GM18526 (cell line): ENCODE measurements around the gene PRKG1.

Experiments
- POLR2A ChIP-seq: IDR thresholded peaks from 3 replicates; pipeline ENCODE4 v1.6.1; 2011; ENCODE audit not compliant: insufficient read length; ENCODE audit errors: extremely low read depth

The PRKG1 gene

DNA sequence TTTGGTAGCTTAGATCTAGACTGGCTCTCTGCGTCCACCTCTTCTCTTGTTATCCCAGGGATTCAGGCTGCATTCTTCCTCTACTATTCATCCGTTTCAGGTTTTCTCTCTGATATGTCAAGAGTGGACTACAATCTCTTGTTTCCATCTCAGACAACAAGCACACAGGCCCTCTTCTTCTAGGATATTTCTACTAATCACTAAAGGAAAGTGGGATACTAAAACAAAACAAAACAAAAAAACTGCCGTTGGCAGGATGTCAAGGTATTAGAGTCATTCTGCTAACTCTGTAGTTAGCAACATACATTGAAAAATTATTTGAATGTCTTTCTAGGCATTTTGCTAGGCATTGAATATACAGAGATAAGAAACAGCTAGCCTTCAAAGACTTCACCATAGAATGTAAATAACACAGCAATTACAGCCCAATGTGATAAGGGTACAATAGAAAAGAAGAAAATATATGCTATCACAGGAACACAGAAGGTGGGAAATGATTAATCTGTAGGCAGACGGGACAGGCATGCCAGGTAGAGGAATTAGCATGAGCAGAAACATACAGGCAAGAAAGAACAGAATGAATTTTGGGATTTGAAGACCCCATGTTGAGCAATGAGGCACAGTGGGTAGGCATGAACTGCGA lies 414.6 kb downstream of the PRKG1 start:
- TF ChIP-seq POLR2A, result no peak

- no peak for TF ChIP-seq POLR2A
Measured at GRCh38 chr10:51498424-51498823, 424.1 kb downstream of the PRKG1 start.

- TF ChIP-seq POLR2A, result no peak
Measured at GRCh38 chr10:51501396-51501795, 427.1 kb downstream of the PRKG1 start.

- TF ChIP-seq POLR2A, result no peak
Measured at GRCh38 chr10:51502124-51502523, 427.8 kb downstream of the PRKG1 start.

- no peak for TF ChIP-seq POLR2A
Measured at GRCh38 chr10:51503378-51503777, 429.1 kb downstream of the PRKG1 start.

- no peak for TF ChIP-seq POLR2A
Measured at GRCh38 chr10:51507476-51507875, 433.2 kb downstream of the PRKG1 start.

- TF ChIP-seq POLR2A, result no peak
Measured at GRCh38 chr10:51508156-51508555, 433.9 kb downstream of the PRKG1 start.

DNA sequence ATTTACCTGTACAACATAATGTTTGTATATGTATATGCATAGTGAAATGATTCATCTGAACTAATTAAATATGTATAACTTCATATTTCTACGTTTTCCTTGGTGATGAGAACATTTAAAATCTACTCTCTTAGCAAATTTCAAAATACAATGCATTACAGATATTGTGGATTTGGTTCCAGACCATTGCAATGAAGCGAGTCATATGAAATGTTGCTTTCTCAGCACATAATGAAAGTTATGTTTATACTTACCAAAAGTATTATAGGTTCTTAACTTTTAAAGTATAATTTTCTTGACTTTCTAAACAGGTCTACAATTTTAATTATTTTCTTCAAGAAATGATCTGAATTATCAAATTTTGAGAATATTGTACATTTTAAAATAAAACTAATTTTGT lies 435.9 kb downstream of the PRKG1 start:
- no peak for TF ChIP-seq POLR2A

DNA sequence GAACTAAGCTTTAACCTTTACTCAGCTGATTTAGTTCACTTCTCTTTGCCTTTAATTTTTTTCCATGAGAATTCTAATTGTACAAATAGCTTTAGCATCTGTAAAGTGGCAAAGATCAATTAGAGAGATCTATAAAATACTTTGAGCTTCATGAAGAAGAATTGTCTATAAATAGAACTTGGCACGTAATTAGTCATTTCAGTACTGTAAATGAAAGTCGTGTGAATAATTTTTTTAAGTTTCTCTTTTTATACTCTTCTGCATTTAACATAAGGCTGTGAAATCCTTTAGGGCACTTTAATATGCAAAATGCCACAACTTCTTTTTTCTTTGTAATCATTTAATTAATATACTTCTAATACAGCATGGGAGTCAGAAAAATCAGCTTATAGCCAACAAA lies 447.3 kb downstream of the PRKG1 start:
- TF ChIP-seq POLR2A, result no peak

GRCh38 chr10:51522858-51523257 lies 448.6 kb downstream of the PRKG1 start:
- TF ChIP-seq POLR2A, result no peak

DNA sequence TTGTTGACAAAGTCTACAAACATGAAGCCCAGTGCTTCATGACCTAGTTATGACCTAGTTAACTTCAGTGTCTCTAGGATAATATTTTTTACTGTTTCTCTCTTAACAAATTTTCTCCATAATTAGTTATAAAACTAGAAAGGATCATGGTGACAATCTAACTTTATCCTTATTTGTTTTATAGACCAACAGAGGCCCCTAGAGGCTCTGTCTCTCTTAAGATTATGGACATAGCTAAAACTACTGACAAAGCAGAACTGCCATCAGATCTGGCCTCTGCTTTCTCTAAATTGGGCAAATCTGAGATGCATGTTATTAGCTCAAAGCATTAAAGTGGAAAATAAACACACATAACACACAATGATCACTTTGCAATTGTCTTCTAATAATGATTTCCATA lies 449.2 kb downstream of the PRKG1 start:
- no peak for TF ChIP-seq POLR2A

DNA sequence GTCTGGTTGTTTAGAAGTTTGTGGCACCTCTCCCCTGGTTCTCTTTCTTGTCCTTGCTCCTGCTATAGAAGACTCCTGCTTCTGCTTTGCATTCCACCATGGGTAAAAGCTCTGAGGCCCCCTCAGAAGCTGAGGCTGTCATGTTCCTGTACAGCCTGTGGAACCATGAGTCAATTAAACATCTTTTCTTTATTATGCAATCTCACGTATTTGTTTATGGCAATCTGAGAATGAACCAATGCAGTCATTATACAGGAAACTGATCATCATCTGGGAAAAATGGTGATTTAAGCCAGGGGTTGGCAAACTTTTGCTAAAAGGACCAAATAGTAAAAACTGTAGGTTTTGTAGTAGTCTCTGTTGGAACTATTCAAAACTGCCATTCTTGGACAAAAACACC lies 449.8 kb downstream of the PRKG1 start:
- TF ChIP-seq POLR2A, result no peak

GRCh38 chr10:51527522-51528219 lies 453.4 kb downstream of the PRKG1 start:
- no peak for TF ChIP-seq POLR2A

GRCh38 chr10:51528527-51528926 lies 454.2 kb downstream of the PRKG1 start:
- no peak for TF ChIP-seq POLR2A

GRCh38 chr10:51530541-51530940 lies 456.3 kb downstream of the PRKG1 start:
- TF ChIP-seq POLR2A, result no peak

- TF ChIP-seq POLR2A, result no peak
Measured at GRCh38 chr10:51532044-51532443, 457.8 kb downstream of the PRKG1 start.

DNA sequence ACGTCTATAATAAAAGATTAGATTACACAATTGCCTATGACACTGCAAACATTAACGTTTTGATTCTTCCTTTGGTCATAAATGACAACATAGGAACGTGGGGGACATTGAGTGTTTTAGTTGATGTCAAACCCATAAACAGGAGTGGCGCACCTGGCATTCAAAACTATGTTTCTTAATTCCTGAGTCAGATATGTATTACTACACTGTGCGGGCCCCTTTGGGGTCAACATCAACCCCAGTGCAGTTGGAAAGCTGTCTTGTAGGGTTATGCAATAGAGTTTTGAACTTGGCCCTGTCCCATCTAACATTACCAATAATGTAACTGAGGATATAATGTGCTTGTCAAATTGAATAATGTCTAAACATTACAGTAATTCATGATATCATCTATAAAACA lies 468.6 kb downstream of the PRKG1 start:
- no peak for TF ChIP-seq POLR2A

- no peak for TF ChIP-seq POLR2A
Measured at GRCh38 chr10:51544933-51545332, 470.6 kb downstream of the PRKG1 start.

DNA sequence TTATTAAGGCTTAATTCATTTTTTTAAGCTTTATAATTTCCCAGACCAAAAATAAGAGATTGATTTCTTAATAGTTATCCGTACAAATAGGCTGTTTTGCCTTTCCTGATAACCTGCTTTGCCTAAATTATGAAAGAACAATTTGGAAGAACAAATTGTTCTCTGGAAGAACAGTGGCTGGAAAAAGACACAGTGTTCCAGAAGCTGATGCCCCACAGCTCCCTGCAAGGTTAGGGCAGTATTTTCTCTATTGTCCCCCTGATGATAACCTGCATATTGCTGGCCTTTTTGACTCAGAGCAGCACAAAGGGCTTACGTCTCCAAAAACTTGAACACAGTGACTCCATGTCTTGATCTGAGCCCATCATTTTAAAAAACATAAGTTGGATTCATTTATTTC lies 473.7 kb downstream of the PRKG1 start:
- no peak for TF ChIP-seq POLR2A
